ENCODE results near the gene CDC42EP2. TPM values are rescaled to one million over a fixed set of nuclear protein-coding genes. Genes with fewer than 3 reads are reported as not detected.

Gene CDC42EP2
- polyA plus RNA-seq, 1 donor (not counting 4 experiments of a cell fraction or from before 2014, with no cell fraction given): 6.1 TPM

- Histone ChIP-seq H3K9ac (ENCODE audit: control insufficient read depth, extremely low read depth, insufficient read depth, low read length) (peak overlapping the region; percentile 85), H3K4me2 (ENCODE audit: control insufficient read depth, extremely low read depth, insufficient read depth, low read depth, low read length) (peak overlapping the region; percentile 97), H3K9me1 (ENCODE audit: control insufficient read depth, extremely low read depth, insufficient read depth, low read length) (no peaks in the 10 kb centered on the region), H4K20me1 (ENCODE audit: control insufficient read depth, extremely low read depth, insufficient read depth, low read length) (peaks cover 12% of the 10 kb centered on the region), H3K27me3 (ENCODE audit: control insufficient read depth, extremely low read depth, insufficient read depth, low read length) (no peaks in the 10 kb centered on the region), H3K36me3 (ENCODE audit: control insufficient read depth in 2 of 2, extremely low read depth in 1 of 2, insufficient read depth in 2 of 2, low read length in 2 of 2) (peaks cover 16 to 19% of the 10 kb centered on the region in 2 experiments), H3K4me1 (ENCODE audit: control insufficient read depth, extremely low read depth, insufficient read depth, low read length) (peaks cover 25% of the 10 kb centered on the region), H3K79me2 (ENCODE audit: control insufficient read depth, insufficient read depth, low read length) (peaks cover 69% of the 10 kb centered on the region), H3K9me3 (ENCODE audit: control insufficient read depth, low read depth, low read length) (no peaks in the 10 kb centered on the region), H3K4me3 (ENCODE audit: control insufficient read depth in 2 of 3, extremely low read depth in 1 of 3, insufficient read depth in 2 of 3, low read depth in 1 of 3, low read length in 3 of 3) (peak overlapping the region; percentile 91 to 97 (median 94)), H2AFZ (ENCODE audit: control insufficient read depth, low read length) (peak overlapping the region; percentile 41), H3K27ac (ENCODE audit: control insufficient read depth, insufficient read depth, low read length) (peak overlapping the region; percentile 78)
- dilution Hi-C loops (cut with MboI; ENCODE audit: extremely low pct_ligation_motif_present, low sequenced_read_pairs): no loop called here
- peak; percentile 63 for DNase-seq (ENCODE audit: low read depth, low spot score)
- no peak for TF ChIP-seq EZH2 (IDR thresholded peaks at IDR 0.05; ENCODE audit: low read length)
- TF ChIP-seq, protein P1, sequence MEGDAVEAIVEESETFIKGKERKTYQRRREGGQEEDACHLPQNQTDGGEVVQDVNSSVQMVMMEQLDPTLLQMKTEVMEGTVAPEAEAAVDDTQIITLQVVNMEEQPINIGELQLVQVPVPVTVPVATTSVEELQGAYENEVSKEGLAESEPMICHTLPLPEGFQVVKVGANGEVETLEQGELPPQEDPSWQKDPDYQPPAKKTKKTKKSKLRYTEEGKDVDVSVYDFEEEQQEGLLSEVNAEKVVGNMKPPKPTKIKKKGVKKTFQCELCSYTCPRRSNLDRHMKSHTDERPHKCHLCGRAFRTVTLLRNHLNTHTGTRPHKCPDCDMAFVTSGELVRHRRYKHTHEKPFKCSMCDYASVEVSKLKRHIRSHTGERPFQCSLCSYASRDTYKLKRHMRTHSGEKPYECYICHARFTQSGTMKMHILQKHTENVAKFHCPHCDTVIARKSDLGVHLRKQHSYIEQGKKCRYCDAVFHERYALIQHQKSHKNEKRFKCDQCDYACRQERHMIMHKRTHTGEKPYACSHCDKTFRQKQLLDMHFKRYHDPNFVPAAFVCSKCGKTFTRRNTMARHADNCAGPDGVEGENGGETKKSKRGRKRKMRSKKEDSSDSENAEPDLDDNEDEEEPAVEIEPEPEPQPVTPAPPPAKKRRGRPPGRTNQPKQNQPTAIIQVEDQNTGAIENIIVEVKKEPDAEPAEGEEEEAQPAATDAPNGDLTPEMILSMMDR (optimal IDR thresholded peaks at IDR 0.05 in 1 of 3, IDR thresholded peaks at IDR 0.05 in 1 of 3, conservative IDR thresholded peaks at IDR 0.05 in 1 of 3; ENCODE audit: extremely low read depth in 1 of 3, insufficient read depth in 2 of 3, low read length in 3 of 3): no peak
- FAIRE-seq: peak; percentile 71
Measured at GRCh38 chr11:65317025-65317786, 2.5 kb downstream of the CDC42EP2 start.

DNA sequence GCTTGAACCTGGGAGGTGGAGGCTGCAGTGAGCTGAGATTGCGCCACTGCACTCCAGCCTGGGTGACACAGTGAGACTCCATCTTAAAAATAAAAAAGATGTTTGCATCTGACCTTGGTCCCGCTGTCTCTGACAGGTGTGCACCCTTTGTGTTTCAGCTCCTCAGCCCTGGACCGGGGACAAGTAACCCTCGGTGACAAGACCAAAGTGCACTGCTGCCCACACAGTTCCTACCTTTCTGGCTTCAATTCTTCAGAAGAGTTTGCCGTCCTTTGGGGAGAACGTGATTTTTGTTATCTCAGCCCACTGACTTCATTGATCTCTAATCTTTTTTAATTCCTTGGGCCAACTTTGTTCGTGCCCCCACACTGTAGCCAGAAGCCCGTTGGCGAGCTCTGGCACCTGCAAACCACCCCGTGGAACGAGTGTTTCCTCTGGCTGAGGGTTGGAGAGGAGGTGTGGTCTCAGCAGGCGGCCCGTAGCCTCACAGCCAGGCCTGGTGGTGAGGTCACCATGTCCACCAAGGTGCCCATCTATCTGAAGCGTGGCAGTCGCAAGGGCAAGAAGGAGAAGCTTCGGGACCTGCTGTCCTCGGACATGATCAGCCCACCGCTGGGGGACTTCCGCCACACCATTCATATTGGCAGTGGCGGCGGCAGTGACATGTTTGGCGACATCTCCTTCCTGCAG is 5.9 kb downstream of the CDC42EP2 start:
- Histone ChIP-seq H2AFZ (ENCODE audit: control insufficient read depth, low read length) (no peak overlapping the region), H3K4me1 (ENCODE audit: control insufficient read depth, extremely low read depth, insufficient read depth, low read length) (peaks cover 20% of the 10 kb centered on the region), H3K79me2 (ENCODE audit: control insufficient read depth, insufficient read depth, low read length) (peaks cover 67% of the 10 kb centered on the region), H3K27me3 (ENCODE audit: control insufficient read depth, extremely low read depth, insufficient read depth, low read length) (no peaks in the 10 kb centered on the region), H3K4me2 (ENCODE audit: control insufficient read depth, extremely low read depth, insufficient read depth, low read depth, low read length) (no peak overlapping the region), H3K9ac (ENCODE audit: control insufficient read depth, extremely low read depth, insufficient read depth, low read length) (no peak overlapping the region), H3K27ac (ENCODE audit: control insufficient read depth, insufficient read depth, low read length) (no peak overlapping the region), H3K4me3 (ENCODE audit: control insufficient read depth in 2 of 3, extremely low read depth in 1 of 3, insufficient read depth in 2 of 3, low read depth in 1 of 3, low read length in 3 of 3) (no peak overlapping the region), H3K9me1 (ENCODE audit: control insufficient read depth, extremely low read depth, insufficient read depth, low read length) (no peaks in the 10 kb centered on the region), H4K20me1 (ENCODE audit: control insufficient read depth, extremely low read depth, insufficient read depth, low read length) (peaks cover 16% of the 10 kb centered on the region), H3K9me3 (ENCODE audit: control insufficient read depth, low read depth, low read length) (no peaks in the 10 kb centered on the region), H3K36me3 (ENCODE audit: control insufficient read depth in 2 of 2, extremely low read depth in 1 of 2, insufficient read depth in 2 of 2, low read length in 2 of 2) (peaks cover 24 to 27% of the 10 kb centered on the region in 2 experiments)
- DNase-seq (ENCODE audit: low read depth, low spot score): no peak
- TF ChIP-seq, protein P1 (optimal IDR thresholded peaks at IDR 0.05 in 1 of 3, IDR thresholded peaks at IDR 0.05 in 1 of 3, conservative IDR thresholded peaks at IDR 0.05 in 1 of 3; ENCODE audit: extremely low read depth in 1 of 3, insufficient read depth in 2 of 3, low read length in 3 of 3): no peak
- TF ChIP-seq EZH2 (IDR thresholded peaks at IDR 0.05; ENCODE audit: low read length): no peak
- no peak for FAIRE-seq
- dilution Hi-C loops (cut with MboI; ENCODE audit: extremely low pct_ligation_motif_present, low sequenced_read_pairs): no loop called here

Data from keratinocyte (primary cell).